ENCODE results near the gene KHNYN.

KHNYN gene

DNA sequence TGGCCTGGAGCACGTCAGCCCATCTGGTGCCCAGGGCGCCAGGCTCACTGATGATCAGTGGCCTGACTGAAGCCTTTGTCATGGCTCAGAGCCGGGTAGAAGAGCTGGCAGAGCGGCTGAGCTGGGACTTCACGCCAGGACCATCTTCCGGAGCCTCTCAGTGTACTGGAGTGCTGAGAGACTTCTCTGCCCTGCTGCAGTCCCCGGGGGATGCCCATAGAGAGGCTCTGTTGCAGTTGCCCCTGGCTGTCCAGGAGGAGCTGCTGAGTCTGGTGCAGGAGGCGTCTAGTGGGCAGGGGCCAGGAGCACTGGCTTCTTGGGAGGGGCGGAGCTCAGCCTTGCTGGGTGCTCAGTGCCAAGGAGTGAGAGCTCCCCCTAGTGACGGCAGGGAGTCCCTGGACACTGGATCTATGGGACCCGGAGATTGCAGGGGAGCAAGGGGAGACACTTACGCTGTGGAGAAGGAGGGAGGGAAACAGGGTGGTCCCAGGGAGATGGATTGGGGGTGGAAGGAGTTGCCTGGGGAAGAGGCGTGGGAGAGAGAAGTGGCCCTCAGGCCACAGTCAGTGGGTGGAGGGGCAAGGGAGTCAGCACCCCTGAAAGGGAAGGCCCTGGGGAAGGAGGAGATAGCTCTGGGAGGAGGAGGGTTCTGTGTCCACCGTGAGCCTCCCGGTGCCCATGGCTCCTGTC lies 2.0 kb downstream of the KHNYN start (continued):
- peak; percentile 75; the same call in 1 of the 2 replicates for TF ChIP-seq ZNF76 (tag by site-specific recombination; IDR thresholded peaks at IDR 0.05; ENCODE audit: borderline replicate concordance, low read depth)
- no peak for TF ChIP-seq SCRT2 (tag by site-specific recombination; IDR thresholded peaks at IDR 0.05)
- TF ChIP-seq ZNF624 (tag by site-specific recombination; IDR thresholded peaks at IDR 0.05), result no peak
- TF ChIP-seq, protein P1, sequence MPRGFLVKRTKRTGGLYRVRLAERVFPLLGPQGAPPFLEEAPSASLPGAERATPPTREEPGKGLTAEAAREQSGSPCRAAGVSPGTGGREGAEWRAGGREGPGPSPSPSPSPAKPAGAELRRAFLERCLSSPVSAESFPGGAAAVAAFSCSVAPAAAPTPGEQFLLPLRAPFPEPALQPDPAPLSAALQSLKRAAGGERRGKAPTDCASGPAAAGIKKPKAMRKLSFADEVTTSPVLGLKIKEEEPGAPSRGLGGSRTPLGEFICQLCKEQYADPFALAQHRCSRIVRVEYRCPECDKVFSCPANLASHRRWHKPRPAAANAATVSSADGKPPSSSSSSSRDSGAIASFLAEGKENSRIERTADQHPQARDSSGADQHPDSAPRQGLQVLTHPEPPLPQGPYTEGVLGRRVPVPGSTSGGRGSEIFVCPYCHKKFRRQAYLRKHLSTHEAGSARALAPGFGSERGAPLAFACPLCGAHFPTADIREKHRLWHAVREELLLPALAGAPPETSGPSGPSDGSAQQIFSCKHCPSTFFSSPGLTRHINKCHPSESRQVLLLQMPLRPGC (tag by site-specific recombination; IDR thresholded peaks at IDR 0.05), result no peak; the same call in 1 of the 2 replicates
- TF ChIP-seq, protein P2, sequence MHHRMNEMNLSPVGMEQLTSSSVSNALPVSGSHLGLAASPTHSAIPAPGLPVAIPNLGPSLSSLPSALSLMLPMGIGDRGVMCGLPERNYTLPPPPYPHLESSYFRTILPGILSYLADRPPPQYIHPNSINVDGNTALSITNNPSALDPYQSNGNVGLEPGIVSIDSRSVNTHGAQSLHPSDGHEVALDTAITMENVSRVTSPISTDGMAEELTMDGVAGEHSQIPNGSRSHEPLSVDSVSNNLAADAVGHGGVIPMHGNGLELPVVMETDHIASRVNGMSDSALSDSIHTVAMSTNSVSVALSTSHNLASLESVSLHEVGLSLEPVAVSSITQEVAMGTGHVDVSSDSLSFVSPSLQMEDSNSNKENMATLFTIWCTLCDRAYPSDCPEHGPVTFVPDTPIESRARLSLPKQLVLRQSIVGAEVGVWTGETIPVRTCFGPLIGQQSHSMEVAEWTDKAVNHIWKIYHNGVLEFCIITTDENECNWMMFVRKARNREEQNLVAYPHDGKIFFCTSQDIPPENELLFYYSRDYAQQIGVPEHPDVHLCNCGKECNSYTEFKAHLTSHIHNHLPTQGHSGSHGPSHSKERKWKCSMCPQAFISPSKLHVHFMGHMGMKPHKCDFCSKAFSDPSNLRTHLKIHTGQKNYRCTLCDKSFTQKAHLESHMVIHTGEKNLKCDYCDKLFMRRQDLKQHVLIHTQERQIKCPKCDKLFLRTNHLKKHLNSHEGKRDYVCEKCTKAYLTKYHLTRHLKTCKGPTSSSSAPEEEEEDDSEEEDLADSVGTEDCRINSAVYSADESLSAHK (tag by site-specific recombination; IDR thresholded peaks at IDR 0.05), result no peak
- TF ChIP-seq ZNF366 (tag by site-specific recombination; conservative IDR thresholded peaks at IDR 0.05), result no peak
- TF ChIP-seq SP2 (tag by site-specific recombination; IDR thresholded peaks at IDR 0.05), result no peak
- no peak for TF ChIP-seq ZNF610 (tag by site-specific recombination; IDR thresholded peaks at IDR 0.05; ENCODE audit: borderline replicate concordance)
- TF ChIP-seq KLF10 (tag by site-specific recombination; IDR thresholded peaks at IDR 0.05), result no peak
- TF ChIP-seq, protein P3, sequence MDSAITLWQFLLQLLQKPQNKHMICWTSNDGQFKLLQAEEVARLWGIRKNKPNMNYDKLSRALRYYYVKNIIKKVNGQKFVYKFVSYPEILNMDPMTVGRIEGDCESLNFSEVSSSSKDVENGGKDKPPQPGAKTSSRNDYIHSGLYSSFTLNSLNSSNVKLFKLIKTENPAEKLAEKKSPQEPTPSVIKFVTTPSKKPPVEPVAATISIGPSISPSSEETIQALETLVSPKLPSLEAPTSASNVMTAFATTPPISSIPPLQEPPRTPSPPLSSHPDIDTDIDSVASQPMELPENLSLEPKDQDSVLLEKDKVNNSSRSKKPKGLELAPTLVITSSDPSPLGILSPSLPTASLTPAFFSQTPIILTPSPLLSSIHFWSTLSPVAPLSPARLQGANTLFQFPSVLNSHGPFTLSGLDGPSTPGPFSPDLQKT (IDR thresholded peaks at IDR 0.05; ENCODE audit: borderline replicate concordance, low read depth, low read length), result no peak
- TF ChIP-seq ZNF23 (tag by site-specific recombination; IDR thresholded peaks at IDR 0.05; ENCODE audit: borderline replicate concordance), result no peak
- TF ChIP-seq, protein P4, sequence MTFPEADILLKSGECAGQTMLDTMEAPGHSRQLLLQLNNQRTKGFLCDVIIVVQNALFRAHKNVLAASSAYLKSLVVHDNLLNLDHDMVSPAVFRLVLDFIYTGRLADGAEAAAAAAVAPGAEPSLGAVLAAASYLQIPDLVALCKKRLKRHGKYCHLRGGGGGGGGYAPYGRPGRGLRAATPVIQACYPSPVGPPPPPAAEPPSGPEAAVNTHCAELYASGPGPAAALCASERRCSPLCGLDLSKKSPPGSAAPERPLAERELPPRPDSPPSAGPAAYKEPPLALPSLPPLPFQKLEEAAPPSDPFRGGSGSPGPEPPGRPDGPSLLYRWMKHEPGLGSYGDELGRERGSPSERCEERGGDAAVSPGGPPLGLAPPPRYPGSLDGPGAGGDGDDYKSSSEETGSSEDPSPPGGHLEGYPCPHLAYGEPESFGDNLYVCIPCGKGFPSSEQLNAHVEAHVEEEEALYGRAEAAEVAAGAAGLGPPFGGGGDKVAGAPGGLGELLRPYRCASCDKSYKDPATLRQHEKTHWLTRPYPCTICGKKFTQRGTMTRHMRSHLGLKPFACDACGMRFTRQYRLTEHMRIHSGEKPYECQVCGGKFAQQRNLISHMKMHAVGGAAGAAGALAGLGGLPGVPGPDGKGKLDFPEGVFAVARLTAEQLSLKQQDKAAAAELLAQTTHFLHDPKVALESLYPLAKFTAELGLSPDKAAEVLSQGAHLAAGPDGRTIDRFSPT (tag by site-specific recombination; IDR thresholded peaks at IDR 0.05), result no peak
- TF ChIP-seq YY2 (tag by site-specific recombination; IDR thresholded peaks at IDR 0.05), result no peak
- TF ChIP-seq MEIS1 (CRISPR knock-in tag; IDR thresholded peaks at IDR 0.05; ENCODE audit: borderline replicate concordance), result no peak
- no peak for TF ChIP-seq ZNF335 (tag by site-specific recombination; conservative IDR thresholded peaks at IDR 0.05)
- peak; percentile 76 for TF ChIP-seq KLF9 (tag by site-specific recombination; IDR thresholded peaks at IDR 0.05; ENCODE audit: low read depth)
- TF ChIP-seq ZFP37 (tag by site-specific recombination; IDR thresholded peaks at IDR 0.05), result no peak
- TF ChIP-seq ZNF707 (tag by site-specific recombination; IDR thresholded peaks at IDR 0.05), result no peak
- TF ChIP-seq ZNF16 (tag by site-specific recombination; IDR thresholded peaks at IDR 0.05; ENCODE audit: low read depth), result no peak
- TF ChIP-seq SP7 (tag by site-specific recombination; IDR thresholded peaks at IDR 0.05), result 0 out of 2 replicates have a peak, but pooled peaks have one; percentile 50
- TF ChIP-seq ZNF114 (tag by site-specific recombination; IDR thresholded peaks at IDR 0.05), result no peak
- TF ChIP-seq ZNF521 (tag by site-specific recombination; IDR thresholded peaks at IDR 0.05), result no peak
- peak; percentile 81 for TF ChIP-seq ZXDB (tag by site-specific recombination; IDR thresholded peaks at IDR 0.05)
- TF ChIP-seq, protein P5, sequence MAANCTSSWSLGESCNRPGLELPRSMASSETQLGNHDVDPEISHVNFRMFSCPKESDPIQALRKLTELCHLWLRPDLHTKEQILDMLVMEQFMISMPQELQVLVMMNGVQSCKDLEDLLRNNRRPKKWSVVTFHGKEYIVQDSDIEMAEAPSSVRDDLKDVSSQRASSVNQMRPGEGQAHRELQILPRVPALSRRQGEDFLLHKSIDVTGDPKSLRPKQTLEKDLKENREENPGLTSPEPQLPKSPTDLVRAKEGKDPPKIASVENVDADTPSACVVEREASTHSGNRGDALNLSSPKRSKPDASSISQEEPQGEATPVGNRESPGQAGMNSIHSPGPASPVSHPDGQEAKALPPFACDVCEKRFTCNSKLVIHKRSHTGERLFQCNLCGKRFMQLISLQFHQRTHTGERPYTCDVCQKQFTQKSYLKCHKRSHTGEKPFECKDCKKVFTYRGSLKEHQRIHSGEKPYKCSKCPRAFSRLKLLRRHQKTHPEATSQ (tag by site-specific recombination; IDR thresholded peaks at IDR 0.05), result no peak
- TF ChIP-seq ZNF169 (tag by site-specific recombination; IDR thresholded peaks at IDR 0.05), result no peak
- TF ChIP-seq, protein P6, sequence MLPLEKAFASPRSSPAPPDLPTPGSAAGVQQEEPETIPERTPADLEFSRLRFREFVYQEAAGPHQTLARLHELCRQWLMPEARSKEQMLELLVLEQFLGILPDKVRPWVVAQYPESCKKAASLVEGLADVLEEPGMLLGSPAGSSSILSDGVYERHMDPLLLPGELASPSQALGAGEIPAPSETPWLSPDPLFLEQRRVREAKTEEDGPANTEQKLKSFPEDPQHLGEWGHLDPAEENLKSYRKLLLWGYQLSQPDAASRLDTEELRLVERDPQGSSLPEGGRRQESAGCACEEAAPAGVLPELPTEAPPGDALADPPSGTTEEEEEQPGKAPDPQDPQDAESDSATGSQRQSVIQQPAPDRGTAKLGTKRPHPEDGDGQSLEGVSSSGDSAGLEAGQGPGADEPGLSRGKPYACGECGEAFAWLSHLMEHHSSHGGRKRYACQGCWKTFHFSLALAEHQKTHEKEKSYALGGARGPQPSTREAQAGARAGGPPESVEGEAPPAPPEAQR (tag by site-specific recombination; IDR thresholded peaks at IDR 0.05), result no peak
- TF ChIP-seq GFI1B (tag by site-specific recombination; IDR thresholded peaks at IDR 0.05), result no peak
- no peak for TF ChIP-seq ZNF555 (tag by site-specific recombination; conservative IDR thresholded peaks at IDR 0.05)
- no peak for TF ChIP-seq ZSCAN16 (tag by site-specific recombination; IDR thresholded peaks at IDR 0.05)

Data from HEK293 (cell line).